HepG2 (cell line): ENCODE measurements around the gene CELF4. TPM values are rescaled to one million over a fixed set of nuclear protein-coding genes. Genes with fewer than 3 reads are reported as not detected.

Source experiments
- ATAC-seq: fragments of 200-7000 bp; cut with Tn5 transposase; 3 replicates; pipeline ENCODE4 v1.9.1; 2020; ENCODE audit warnings: mild to moderate bottlenecking, moderate library complexity
- BruUV-seq: library from RNA; stranded (reverse); fragments of 400-500 nt; replicated peaks from 2 replicates; lab custom pipeline; 2021; lab: Mats Ljungman, UMichigan
- CTCF ChIA-PET: fragments of 300-600 bp; formaldehyde crosslinking; extraction: SDS; loops from one replicate; lab custom pipeline; 2021; ENCODE audit warnings: low total read pairs, inconsistent platforms, low intra/inter-chr PET ratio; lab: Yijun Ruan, JAX
- POLR2A ChIA-PET: fragments of 350-600 bp; sonication (Branson Sonifier 250); formaldehyde crosslinking; loops from one replicate; lab custom pipeline; 2020; ENCODE audit warnings: antibody characterized with exemption, inconsistent platforms; lab: Yijun Ruan, JAX
- DNase-seq: peaks from one replicate; pipeline ENCODE4 v3.0.0-alpha.2; 2015; ENCODE audit warnings: low spot score
- FAIRE-seq: peaks from 3 replicates; lab custom pipeline; 2011; peaks lifted over from hg19 to GRCh38; lab: Jason Lieb, UNC
- H2AFZ ChIP-seq: one replicate; pipeline ENCODE4 v1.6.1; 2011; ENCODE audit warnings: low read length, inconsistent platforms
- H3K27ac ChIP-seq: fragments of 300-600 bp; 3 replicates; pipeline ENCODE4 v1.8.0; 2011; ENCODE audit warnings: mixed run types, mild to moderate bottlenecking, mixed read lengths, low read length, inconsistent platforms; ENCODE audit not compliant: insufficient read depth; ENCODE audit errors: extremely low read length
- H3K27me3 ChIP-seq, 2 experiments: fragments of 200-600 bp in 1 of 2; 2 replicates in 1 of 2; 3 replicates in 1 of 2; pipeline versions ENCODE4 v1.6.0 to v1.8.0; 2011; ENCODE audit warnings: low read length in 2 of 2, mild to moderate bottlenecking in 2 of 2, moderate library complexity in 2 of 2, inconsistent platforms in 1 of 2; ENCODE audit not compliant: insufficient read depth in 2 of 2, control insufficient read depth in 1 of 2
- H3K36me3 ChIP-seq, 2 experiments: fragments of 200-600 bp in 1 of 2; replicated peaks in 1 of 2; 2 replicates in 1 of 2; 3 replicates in 1 of 2; pipeline versions ENCODE4 v1.5.1 to v1.8.0; 2011; ENCODE audit warnings: low read length in 2 of 2, inconsistent platforms in 1 of 2; ENCODE audit not compliant: insufficient read depth in 2 of 2, control insufficient read depth in 1 of 2
- H3K4me1 ChIP-seq: 2 replicates; pipeline ENCODE4 v1.5.1; 2012; ENCODE audit warnings: low read length, inconsistent platforms; ENCODE audit not compliant: insufficient read depth
- H3K4me2 ChIP-seq: 2 replicates; pipeline ENCODE4 v1.6.0; 2011; ENCODE audit warnings: low read depth, low read length, inconsistent platforms
- H3K4me3 ChIP-seq, 3 experiments: fragments of 200-600 bp in 1 of 3; sonication (generic), shearing (Covaris generic) in 1 of 3; replicated peaks in 1 of 3; 2 replicates each; pipeline ENCODE4 v1.5.1; 2011 to 2016; ENCODE audit warnings: low read length in 3 of 3, inconsistent platforms in 2 of 3, low read depth in 2 of 3, mild to moderate bottlenecking in 2 of 3, control low read depth in 1 of 3, mixed read lengths in 1 of 3; ENCODE audit not compliant: insufficient read depth in 1 of 3
- H3K79me2 ChIP-seq: one replicate; pipeline ENCODE4 v1.6.1; 2011; ENCODE audit warnings: low read length, inconsistent platforms; ENCODE audit not compliant: insufficient read depth
- H3K9ac ChIP-seq: 2 replicates; pipeline ENCODE4 v1.6.0; 2011; ENCODE audit warnings: mild to moderate bottlenecking, low read depth, low read length, inconsistent platforms; ENCODE audit not compliant: insufficient read depth
- H3K9me3 ChIP-seq: 2 replicates; pipeline ENCODE4 v1.5.1; 2012; ENCODE audit warnings: mild to moderate bottlenecking, low read length
- H4K20me1 ChIP-seq: 2 replicates; pipeline ENCODE4 v1.6.0; 2011; ENCODE audit warnings: inconsistent platforms, mild to moderate bottlenecking, low read length, moderate library complexity; ENCODE audit not compliant: insufficient read depth
- ELF3 ChIP-seq: IDR thresholded peaks from 2 replicates; pipeline ENCODE4 v1.6.1; 2016; ENCODE audit warnings: missing genetic modification reagents, missing compliant biosample characterization
- FOXC1 ChIP-seq: sonication (generic); formaldehyde crosslinking; IDR thresholded peaks from 2 replicates; pipeline ENCODE4 v1.8.0; 2022; ENCODE audit warnings: mild to moderate bottlenecking, missing genetic modification reagents, borderline replicate concordance
- FOXJ3 ChIP-seq: sonication (generic); formaldehyde crosslinking; IDR thresholded peaks from 2 replicates; pipeline ENCODE4 v1.4.0; 2020; ENCODE audit warnings: missing genetic modification reagents, mild to moderate bottlenecking, borderline replicate concordance
- GZF1 ChIP-seq: sonication (generic); formaldehyde crosslinking; IDR thresholded peaks from 2 replicates; pipeline ENCODE4 v1.5.1; 2020; ENCODE audit warnings: mild to moderate bottlenecking, missing genetic modification reagents
- HNRNPK ChIP-seq: fragments of 200-400 bp; formaldehyde crosslinking; IDR thresholded peaks from 2 replicates; pipeline ENCODE4 v1.6.1; 2018; ENCODE audit warnings: low read length, low read depth, moderate library complexity, mild to moderate bottlenecking; ENCODE audit not compliant: poor library complexity, severe bottlenecking
- RBM22 ChIP-seq: fragments of 200-400 bp; formaldehyde crosslinking; optimal IDR thresholded peaks from 2 replicates; pipeline ENCODE3; 2017; ENCODE audit warnings: mild to moderate bottlenecking, low read length, moderate library complexity
- RBM39 ChIP-seq: fragments of 200-400 bp; formaldehyde crosslinking; IDR thresholded peaks from one replicate; pipeline ENCODE4 v1.6.1; 2018; ENCODE audit warnings: antibody characterized with exemption, mild to moderate bottlenecking, low read depth, low read length; ENCODE audit not compliant: poor library complexity, severe bottlenecking
- SOX13 ChIP-seq, 3 experiments: fragments of 450-650 bp in 1 of 3; sonication (generic) in 1 of 3; formaldehyde crosslinking in 1 of 3; IDR thresholded peaks in 2 of 3; conservative IDR thresholded peaks in 1 of 3; 2 replicates each; pipeline versions ENCODE4 v1.5.0 to v1.6.1; 2016 to 2020; ENCODE audit warnings: antibody characterized with exemption in 1 of 3, mild to moderate bottlenecking in 1 of 3, missing compliant biosample characterization in 1 of 3, missing genetic modification reagents in 1 of 3, moderate library complexity in 1 of 3
- TRIM24 ChIP-seq: sonication (generic); formaldehyde crosslinking; IDR thresholded peaks from 2 replicates; pipeline ENCODE4 v1.8.0; 2022; ENCODE audit warnings: mild to moderate bottlenecking, missing genetic modification reagents
- ZNF367 ChIP-seq: sonication (generic); formaldehyde crosslinking; IDR thresholded peaks from 2 replicates; pipeline ENCODE4 v1.4.0; 2020; ENCODE audit warnings: missing genetic modification reagents, borderline replicate concordance
- ZNF484 ChIP-seq: sonication (generic); formaldehyde crosslinking; IDR thresholded peaks from 2 replicates; pipeline ENCODE4 v1.5.1; 2020; ENCODE audit warnings: mild to moderate bottlenecking, low read depth, missing genetic modification reagents, borderline replicate concordance
- ZNF598 ChIP-seq: sonication (generic); formaldehyde crosslinking; IDR thresholded peaks from 2 replicates; pipeline ENCODE4 v1.5.1; 2020; ENCODE audit warnings: mild to moderate bottlenecking, missing genetic modification reagents, borderline replicate concordance
- ZNF614 ChIP-seq: IDR thresholded peaks from 2 replicates; pipeline ENCODE4 v1.6.1; 2018; ENCODE audit warnings: missing biosample characterization, missing genetic modification reagents, inconsistent platforms, borderline replicate concordance
- WGBS: methylation state at CpG from one replicate; pipeline ENCODE4 v1.1.6; 2017; ENCODE audit warnings: low lambda C conversion rate; 5-methylcytosine and 5-hydroxymethylcytosine counted together
- in situ Hi-C: cut with HindIII; loops from 2 replicates; pipeline ENCODE4 v1.10.0; 2017; ENCODE audit warnings: low pct_unique_long_range_greater_than_20kb; ENCODE audit not compliant: extremely low pct_ligation_motif_present
- intact Hi-C: fragments of 100-400 bp; cut with micrococcal nuclease; formaldehyde crosslinking; loops from one replicate; pipeline ENCODE4 v1.10.0; 2022; ENCODE audit not compliant: unreplicated experiment
- polyA plus RNA-seq, 8 experiments: library from polyadenylated mRNA; depleted of rRNA in 3 of 8; stranded (reverse) in 7 of 8; unstranded in 1 of 8; fragments of >200 nt; fragmentation: Illumina TruSeq in 4 of 8; extraction: Trizol in 4 of 8; gene quantifications; 2 replicates each; pipeline versions ENCODE4 v1.2.1 to v1.2.3, GENCODE V29; 2011 to 2016; ENCODE audit warnings: low read depth in 4 of 8, missing spikeins in 1 of 8, mixed read lengths in 1 of 8; ENCODE audit not compliant: insufficient read depth in 1 of 8
- total RNA-seq, 5 experiments: library from RNA; depleted of rRNA; stranded (reverse); fragments of >200 nt; fragmentation: Illumina TruSeq; extraction: Trizol; gene quantifications; 2 replicates each; pipeline ENCODE4 v1.2.3, GENCODE V29; 2016; ENCODE audit warnings: low read depth in 1 of 5
- TF ChIP-seq, protein P1 (sequence below): sonication (generic); formaldehyde crosslinking; IDR thresholded peaks from 2 replicates; pipeline ENCODE4 v1.4.0; 2020; ENCODE audit warnings: missing genetic modification reagents, borderline replicate concordance
- TF ChIP-seq, protein P2 (sequence below): sonication (generic); formaldehyde crosslinking; IDR thresholded peaks from 2 replicates; pipeline ENCODE4 v1.5.1; 2020; ENCODE audit warnings: mild to moderate bottlenecking, missing genetic modification reagents

The CELF4 gene
- total and polyA plus RNA-seq, 2 of the 13 experiments (the other 11 are each of a cell fraction or from before 2014, with no cell fraction given), result not detected

DNA sequence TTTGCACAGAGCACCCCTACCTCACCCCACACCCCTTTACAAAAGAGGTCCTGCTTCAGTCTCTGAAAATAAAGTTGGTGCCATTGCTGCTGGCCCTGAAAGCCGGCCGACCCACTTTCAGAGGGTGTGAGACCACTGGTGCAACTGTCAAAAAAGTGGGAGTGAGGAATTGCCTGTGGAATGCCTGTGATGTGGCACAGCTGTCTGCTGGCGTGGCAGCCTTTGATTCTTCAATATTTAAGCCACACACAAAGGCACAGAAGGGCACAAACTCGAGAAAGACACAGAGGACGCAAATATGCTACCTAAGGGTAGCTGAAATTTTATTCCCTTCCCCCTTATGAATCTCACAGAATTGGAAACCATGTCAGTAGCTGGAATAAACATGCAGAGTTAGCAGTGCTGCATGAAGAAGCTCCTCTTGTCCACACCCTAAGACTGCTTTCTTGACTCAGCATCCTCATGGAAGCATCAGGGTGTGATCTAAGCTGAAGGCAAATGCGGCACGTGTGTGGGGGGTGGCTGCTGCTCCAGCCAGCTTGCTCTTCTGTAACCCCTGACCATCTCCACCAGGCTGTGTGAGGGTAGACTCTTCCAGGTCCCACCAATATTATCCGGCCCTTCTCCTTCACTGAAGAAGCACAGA is 92.3 kb downstream of the CELF4 start:
- ATAC-seq (no peak), DNase-seq (no peak), FAIRE-seq (no peak)
- Histone ChIP-seq H3K9me3 (no peaks in the 10 kb centered on the region), H3K36me3 (no peaks in the 10 kb centered on the region), H3K27me3 (peaks cover 4 to 6% of the 10 kb centered on the region in 2 experiments; a peak in 2 of 5 replicates), H2AFZ (no peak overlapping the region), H3K27ac (no peak overlapping the region), H3K4me2 (no peak overlapping the region), H3K4me1 (no peaks in the 10 kb centered on the region), H3K9ac (no peak overlapping the region), H4K20me1 (no peaks in the 10 kb centered on the region), H3K79me2 (no peaks in the 10 kb centered on the region), H3K4me3 (no peak overlapping the region)
- WGBS, result 5% methylated on average over 6 of the region's 8 CpGs
- POLR2A ChIA-PET, result no interaction called here
- in situ Hi-C loops (loop anchor here (10.0 kb wide), 1 partner anchor 89 kb away; no protein-coding TSS in a partner anchor), intact Hi-C loops (no loop called here)
- no TSS peak for BruUV-seq
- CTCF ChIA-PET, result no interaction called here
- TF ChIP-seq ZNF484 (CRISPR knock-in tag) (no peak), ELF3 (CRISPR knock-in tag) (no peak), HNRNPK (no peak), RBM22 (no peak), SOX13 (IDR thresholded peaks at IDR 0.05) (no peak), SOX13 (CRISPR knock-in tag; conservative IDR thresholded peaks at IDR 0.05 in 1 of 2, IDR thresholded peaks at IDR 0.05 in 1 of 2) (no peak), ZNF598 (CRISPR knock-in tag) (no peak), RBM39 (no peak), GZF1 (CRISPR knock-in tag) (no peak), ZNF614 (CRISPR knock-in tag) (no peak), TRIM24 (no peak), FOXJ3 (no peak), FOXC1 (no peak), ZNF367 (no peak)
- TF ChIP-seq, protein P1, sequence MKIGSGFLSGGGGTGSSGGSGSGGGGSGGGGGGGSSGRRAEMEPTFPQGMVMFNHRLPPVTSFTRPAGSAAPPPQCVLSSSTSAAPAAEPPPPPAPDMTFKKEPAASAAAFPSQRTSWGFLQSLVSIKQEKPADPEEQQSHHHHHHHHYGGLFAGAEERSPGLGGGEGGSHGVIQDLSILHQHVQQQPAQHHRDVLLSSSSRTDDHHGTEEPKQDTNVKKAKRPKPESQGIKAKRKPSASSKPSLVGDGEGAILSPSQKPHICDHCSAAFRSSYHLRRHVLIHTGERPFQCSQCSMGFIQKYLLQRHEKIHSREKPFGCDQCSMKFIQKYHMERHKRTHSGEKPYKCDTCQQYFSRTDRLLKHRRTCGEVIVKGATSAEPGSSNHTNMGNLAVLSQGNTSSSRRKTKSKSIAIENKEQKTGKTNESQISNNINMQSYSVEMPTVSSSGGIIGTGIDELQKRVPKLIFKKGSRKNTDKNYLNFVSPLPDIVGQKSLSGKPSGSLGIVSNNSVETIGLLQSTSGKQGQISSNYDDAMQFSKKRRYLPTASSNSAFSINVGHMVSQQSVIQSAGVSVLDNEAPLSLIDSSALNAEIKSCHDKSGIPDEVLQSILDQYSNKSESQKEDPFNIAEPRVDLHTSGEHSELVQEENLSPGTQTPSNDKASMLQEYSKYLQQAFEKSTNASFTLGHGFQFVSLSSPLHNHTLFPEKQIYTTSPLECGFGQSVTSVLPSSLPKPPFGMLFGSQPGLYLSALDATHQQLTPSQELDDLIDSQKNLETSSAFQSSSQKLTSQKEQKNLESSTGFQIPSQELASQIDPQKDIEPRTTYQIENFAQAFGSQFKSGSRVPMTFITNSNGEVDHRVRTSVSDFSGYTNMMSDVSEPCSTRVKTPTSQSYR, result no peak
- TF ChIP-seq, protein P2, sequence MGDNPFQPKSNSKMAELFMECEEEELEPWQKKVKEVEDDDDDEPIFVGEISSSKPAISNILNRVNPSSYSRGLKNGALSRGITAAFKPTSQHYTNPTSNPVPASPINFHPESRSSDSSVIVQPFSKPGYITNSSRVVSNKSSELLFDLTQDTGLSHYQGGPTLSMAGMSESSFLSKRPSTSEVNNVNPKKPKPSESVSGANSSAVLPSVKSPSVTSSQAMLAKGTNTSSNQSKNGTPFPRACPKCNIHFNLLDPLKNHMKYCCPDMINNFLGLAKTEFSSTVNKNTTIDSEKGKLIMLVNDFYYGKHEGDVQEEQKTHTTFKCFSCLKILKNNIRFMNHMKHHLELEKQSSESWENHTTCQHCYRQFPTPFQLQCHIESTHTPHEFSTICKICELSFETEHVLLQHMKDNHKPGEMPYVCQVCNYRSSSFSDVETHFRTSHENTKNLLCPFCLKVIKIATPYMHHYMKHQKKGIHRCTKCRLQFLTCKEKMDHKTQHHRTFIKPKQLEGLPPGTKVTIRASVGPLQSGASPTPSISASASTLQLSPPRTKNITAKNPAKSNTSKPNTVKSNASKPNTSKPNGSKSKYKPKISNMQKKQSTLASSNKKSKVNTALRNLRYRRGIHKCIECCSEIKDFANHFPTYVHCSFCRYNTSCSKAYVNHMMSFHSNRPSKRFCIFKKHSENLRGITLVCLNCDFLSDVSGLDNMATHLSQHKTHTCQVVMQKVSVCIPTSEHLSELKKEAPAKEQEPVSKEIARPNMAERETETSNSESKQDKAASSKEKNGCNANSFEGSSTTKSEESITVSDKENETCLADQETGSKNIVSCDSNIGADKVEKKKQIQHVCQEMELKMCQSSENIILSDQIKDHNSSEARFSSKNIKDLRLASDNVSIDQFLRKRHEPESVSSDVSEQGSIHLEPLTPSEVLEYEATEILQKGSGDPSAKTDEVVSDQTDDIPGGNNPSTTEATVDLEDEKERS (CRISPR knock-in tag), result no peak
